Bronchial epithelial cell (primary cell): ENCODE results near the gene EED. TPM values are rescaled to one million over a fixed set of nuclear protein-coding genes. Genes with fewer than 3 reads are reported as not detected.

Experiments
- DNase-seq: peaks from one replicate; pipeline ENCODE4 v3.0.0-alpha.2; 2010; ENCODE audit warnings: low read depth
- FAIRE-seq: peaks from 2 replicates; lab custom pipeline; 2011; peaks lifted over from hg19 to GRCh38; lab: Jason Lieb, UNC
- H3K27me3 ChIP-seq: 2 replicates; pipeline ENCODE4 v1.5.1; 2011; ENCODE audit warnings: low read length; ENCODE audit not compliant: control insufficient read depth, insufficient read depth
- H3K36me3 ChIP-seq: 2 replicates; pipeline ENCODE4 v1.5.1; 2011; ENCODE audit warnings: low read length; ENCODE audit not compliant: control insufficient read depth, insufficient read depth
- H3K4me3 ChIP-seq: 2 replicates; pipeline ENCODE4 v1.5.1; 2011; ENCODE audit warnings: mild to moderate bottlenecking, low read depth, low read length, control low read depth
- total RNA-seq: library from RNA; depleted of rRNA; stranded (reverse); fragments of >200 nt; gene quantifications from 2 replicates; pipeline ENCODE4 v1.2.1, GENCODE V29; 2014
- TF ChIP-seq, protein P1 (sequence below): IDR thresholded peaks from 2 replicates; pipeline ENCODE4 v1.5.1; 2011; ENCODE audit warnings: mild to moderate bottlenecking, moderate library complexity, low read length, control low read depth, inconsistent platforms; ENCODE audit not compliant: insufficient read depth, severe bottlenecking

The EED gene
- total RNA-seq, 1 donor from 2014 or later = 13.7 TPM

DNA sequence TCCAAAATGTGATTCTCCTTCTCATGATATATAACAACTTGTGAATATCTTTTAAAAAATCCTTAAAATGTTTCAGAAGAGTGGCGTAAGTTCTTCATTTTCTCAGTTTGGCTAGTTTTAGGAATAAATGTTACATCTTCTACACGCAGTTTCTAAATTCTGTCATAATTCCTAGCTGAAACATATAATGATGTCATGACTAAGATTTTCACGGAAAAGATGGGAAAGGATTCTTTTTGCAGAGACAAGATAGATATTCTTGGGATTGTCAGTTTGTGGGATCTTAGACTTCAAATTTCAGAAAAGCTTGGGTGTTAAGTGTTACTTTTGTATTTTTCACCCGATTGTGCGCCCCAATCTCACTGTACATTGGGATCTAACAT lies 1.7 kb downstream of the EED start:
- no peak for DNase-seq
- TF ChIP-seq, protein P1, sequence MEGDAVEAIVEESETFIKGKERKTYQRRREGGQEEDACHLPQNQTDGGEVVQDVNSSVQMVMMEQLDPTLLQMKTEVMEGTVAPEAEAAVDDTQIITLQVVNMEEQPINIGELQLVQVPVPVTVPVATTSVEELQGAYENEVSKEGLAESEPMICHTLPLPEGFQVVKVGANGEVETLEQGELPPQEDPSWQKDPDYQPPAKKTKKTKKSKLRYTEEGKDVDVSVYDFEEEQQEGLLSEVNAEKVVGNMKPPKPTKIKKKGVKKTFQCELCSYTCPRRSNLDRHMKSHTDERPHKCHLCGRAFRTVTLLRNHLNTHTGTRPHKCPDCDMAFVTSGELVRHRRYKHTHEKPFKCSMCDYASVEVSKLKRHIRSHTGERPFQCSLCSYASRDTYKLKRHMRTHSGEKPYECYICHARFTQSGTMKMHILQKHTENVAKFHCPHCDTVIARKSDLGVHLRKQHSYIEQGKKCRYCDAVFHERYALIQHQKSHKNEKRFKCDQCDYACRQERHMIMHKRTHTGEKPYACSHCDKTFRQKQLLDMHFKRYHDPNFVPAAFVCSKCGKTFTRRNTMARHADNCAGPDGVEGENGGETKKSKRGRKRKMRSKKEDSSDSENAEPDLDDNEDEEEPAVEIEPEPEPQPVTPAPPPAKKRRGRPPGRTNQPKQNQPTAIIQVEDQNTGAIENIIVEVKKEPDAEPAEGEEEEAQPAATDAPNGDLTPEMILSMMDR = no peak
- Histone ChIP-seq H3K36me3 (no peaks in the 10 kb centered on the region), H3K4me3 (peak overlapping the region; percentile 81), H3K27me3 (no peaks in the 10 kb centered on the region)
- no peak for FAIRE-seq

DNA sequence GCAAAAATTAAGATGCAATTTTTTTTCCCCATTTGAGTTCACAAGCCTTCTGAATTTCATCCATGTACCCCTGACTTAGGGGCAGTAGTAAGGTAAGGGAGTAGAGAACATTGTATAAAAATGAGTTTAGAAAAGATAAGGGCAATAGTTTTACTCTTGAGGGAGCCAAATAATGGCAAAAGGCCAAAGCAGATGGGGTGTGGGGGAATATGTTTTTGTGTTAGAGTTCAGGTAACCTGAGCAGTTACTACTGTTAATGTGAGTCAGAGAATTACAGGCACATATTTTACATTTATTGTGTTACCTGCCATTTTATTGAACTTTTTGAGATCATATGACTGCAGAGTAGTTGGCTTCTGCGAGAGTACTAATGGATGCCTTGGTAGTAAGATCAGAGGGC lies 3.1 kb downstream of the EED start:
- DNase-seq (peak; percentile 51), FAIRE-seq (no peak)
- no peak overlapping the region for H3K4me3 ChIP-seq
- TF ChIP-seq, protein P1 = no peak
- H3K27me3 ChIP-seq = no peaks in the 10 kb centered on the region
- no peaks in the 10 kb centered on the region for H3K36me3 ChIP-seq

DNA sequence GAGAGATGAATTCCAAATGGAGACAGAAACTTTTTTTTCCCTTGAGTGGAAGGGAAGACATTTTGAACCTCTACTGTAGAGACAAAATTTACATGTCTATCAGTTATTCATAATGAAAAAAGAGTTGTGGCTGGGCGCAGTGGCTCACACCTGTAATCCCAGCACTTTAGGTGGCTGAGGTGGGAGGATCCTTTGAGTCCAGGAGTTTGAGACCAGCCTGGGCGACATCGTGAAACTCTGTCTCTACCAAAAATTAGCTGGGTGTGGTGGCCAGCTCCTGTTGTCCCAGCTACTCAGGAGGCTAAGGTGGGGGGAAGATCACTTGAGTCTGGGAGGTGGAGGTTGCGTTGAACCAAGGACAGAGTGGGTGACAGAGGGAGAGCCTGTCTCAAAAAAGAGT lies 4.1 kb downstream of the EED start:
- H3K36me3 ChIP-seq = no peaks in the 10 kb centered on the region
- FAIRE-seq (no peak), DNase-seq (no peak)
- TF ChIP-seq, protein P1 = no peak
- H3K27me3 ChIP-seq = no peaks in the 10 kb centered on the region
- H3K4me3 ChIP-seq = no peak overlapping the region

DNA sequence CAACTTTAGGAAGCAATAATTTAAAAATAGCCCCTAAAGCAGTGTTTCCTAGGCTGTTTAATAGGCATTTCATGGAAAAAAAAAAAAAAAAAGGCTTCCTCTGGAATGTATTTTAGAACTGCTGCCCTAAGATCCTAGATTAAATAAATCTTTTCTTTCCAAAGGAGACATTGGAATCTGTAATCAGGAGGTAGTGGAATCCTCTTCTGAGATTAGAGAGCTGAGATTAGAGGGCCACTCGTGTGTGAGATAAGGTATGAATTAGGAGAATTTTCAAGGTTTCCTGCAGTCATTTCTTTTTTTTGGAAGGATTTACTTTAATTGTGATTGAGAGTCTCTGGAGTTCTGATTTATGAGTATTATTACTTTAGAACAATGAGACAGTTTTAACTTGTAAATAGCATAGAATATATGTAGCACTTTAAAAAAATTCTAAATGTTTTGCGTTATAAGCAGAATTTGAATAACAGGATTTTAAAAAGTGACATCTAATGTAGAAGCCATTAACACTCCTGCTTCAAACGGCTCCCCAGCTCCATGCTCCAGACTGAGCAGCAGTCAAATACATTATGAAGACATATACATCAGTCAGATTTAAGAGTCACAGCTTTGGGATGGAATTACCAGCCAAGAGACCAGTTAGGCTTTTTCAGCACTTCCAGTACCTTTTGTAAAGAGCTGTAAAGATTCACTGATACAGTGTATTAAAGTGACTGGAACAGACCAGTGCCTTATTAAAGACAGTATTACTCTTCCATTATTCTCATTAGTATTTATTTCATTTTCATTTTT lies 5.0 kb downstream of the EED start:
- no peak for FAIRE-seq
- DNase-seq = no peak
- TF ChIP-seq, protein P1 = no peak
- Histone ChIP-seq H3K4me3 (no peak overlapping the region), H3K27me3 (no peaks in the 10 kb centered on the region), H3K36me3 (no peaks in the 10 kb centered on the region)

DNA sequence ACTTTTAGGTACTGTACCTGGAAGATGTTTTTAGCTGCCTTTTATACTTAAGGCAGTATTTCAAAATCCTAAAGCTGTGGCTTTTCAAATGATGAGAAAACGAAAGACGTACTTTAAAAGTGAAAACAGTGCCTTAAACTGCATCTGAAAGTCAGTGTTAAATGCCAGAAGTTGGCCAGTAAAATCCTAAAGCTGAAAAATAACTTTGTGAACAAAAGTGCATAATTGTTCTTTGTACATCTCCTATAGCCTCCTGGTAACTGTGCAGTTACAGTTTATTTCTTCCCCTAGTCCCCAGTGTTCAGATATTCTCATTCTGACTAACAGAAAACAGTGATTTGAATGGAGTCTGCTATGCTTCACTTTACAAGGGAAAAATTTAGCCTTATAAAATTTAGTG lies 6.8 kb downstream of the EED start:
- Histone ChIP-seq H3K27me3 (no peaks in the 10 kb centered on the region), H3K36me3 (no peaks in the 10 kb centered on the region), H3K4me3 (no peak overlapping the region)
- no peak for FAIRE-seq
- TF ChIP-seq, protein P1 = no peak
- no peak for DNase-seq

DNA sequence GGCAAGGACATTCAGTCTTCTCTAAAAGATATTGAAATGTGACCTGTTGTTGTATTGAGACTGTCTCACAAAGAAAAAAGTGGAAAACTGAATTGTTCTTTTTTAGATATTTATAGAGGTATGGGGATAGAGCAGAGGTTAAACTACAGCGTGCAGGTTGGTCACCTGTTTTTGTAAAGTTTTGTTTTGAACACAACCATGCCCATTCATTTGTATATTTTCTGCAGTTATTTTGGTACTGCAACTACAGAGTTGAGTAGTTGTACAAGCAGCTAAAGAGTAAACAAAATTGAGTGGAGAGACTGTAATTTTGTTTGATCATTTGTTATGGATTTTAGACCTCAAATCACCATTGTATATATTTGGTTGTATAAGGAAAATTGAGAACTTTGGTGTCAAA lies 11.3 kb downstream of the EED start:
- H3K36me3 ChIP-seq = peaks cover 3% of the 10 kb centered on the region
- no peak for DNase-seq
- H3K4me3 ChIP-seq = no peak overlapping the region
- TF ChIP-seq, protein P1 = no peak
- FAIRE-seq = no peak
- H3K27me3 ChIP-seq = no peaks in the 10 kb centered on the region
